ENCODE measurements around the gene COL8A2. TPM values are rescaled to one million over a fixed set of nuclear protein-coding genes. Genes with fewer than 3 reads are reported as not detected.
A peak's percentile ranks its signal among the peaks of the same experiment; 100 is the strongest.

Gene COL8A2
- total RNA-seq, 1 experiment from 2014 or later, result 1.2 TPM

DNA sequence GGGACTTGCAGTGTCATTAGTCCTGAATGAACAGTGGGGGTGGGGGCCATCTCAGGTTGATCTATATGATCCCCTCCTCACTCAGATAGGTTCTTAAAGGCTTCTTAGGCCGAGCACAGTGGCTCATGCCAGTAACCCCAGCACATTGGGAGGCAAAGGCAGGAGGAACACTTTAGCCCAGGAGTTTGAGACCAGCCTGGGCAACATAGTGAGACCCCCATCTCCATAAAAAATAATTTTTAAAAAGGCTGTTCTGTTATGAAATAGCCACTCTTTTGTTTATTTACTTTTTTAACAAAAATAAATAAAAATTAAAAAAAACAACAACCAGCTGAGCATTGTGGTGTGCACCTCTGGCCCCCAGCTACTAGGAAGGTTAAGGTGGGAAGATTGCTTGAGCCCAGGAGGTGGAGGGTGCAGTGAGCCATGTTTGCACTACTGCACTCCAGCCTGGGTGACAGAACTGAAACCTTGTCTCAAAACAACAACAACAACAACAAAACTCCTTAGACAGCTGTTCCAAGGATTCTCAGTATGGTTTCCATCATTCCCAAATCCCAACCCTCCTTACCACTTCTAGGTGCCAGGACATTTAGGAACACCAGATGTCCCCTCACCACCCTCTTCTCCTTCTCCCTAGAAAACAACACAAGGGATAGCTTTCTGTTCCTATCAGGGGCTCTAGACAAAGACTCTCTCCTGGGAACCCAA is 26.3 kb upstream of the COL8A2 start:
- no peak for DNase-seq (ENCODE audit: low read depth, low spot score)
- H3K27me3 ChIP-seq (ENCODE audit: control insufficient read depth, insufficient read depth, low read length), result no peaks in the 10 kb centered on the region
- TF ChIP-seq, protein P1, sequence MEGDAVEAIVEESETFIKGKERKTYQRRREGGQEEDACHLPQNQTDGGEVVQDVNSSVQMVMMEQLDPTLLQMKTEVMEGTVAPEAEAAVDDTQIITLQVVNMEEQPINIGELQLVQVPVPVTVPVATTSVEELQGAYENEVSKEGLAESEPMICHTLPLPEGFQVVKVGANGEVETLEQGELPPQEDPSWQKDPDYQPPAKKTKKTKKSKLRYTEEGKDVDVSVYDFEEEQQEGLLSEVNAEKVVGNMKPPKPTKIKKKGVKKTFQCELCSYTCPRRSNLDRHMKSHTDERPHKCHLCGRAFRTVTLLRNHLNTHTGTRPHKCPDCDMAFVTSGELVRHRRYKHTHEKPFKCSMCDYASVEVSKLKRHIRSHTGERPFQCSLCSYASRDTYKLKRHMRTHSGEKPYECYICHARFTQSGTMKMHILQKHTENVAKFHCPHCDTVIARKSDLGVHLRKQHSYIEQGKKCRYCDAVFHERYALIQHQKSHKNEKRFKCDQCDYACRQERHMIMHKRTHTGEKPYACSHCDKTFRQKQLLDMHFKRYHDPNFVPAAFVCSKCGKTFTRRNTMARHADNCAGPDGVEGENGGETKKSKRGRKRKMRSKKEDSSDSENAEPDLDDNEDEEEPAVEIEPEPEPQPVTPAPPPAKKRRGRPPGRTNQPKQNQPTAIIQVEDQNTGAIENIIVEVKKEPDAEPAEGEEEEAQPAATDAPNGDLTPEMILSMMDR (IDR thresholded peaks at IDR 0.05), result no peak
- TF ChIP-seq POLR2AphosphoS5 (IDR thresholded peaks at IDR 0.05; ENCODE audit: low read depth, low read length), result no peak; the same call in 1 of the 2 replicates
- TF ChIP-seq SIN3A (IDR thresholded peaks at IDR 0.05; ENCODE audit: borderline replicate concordance, insufficient read depth, low read depth, low read length), result no peak
- no peak for TF ChIP-seq TCF7L2 (IDR thresholded peaks at IDR 0.05; ENCODE audit: low read depth, low read length)
- TF ChIP-seq, protein P2, sequence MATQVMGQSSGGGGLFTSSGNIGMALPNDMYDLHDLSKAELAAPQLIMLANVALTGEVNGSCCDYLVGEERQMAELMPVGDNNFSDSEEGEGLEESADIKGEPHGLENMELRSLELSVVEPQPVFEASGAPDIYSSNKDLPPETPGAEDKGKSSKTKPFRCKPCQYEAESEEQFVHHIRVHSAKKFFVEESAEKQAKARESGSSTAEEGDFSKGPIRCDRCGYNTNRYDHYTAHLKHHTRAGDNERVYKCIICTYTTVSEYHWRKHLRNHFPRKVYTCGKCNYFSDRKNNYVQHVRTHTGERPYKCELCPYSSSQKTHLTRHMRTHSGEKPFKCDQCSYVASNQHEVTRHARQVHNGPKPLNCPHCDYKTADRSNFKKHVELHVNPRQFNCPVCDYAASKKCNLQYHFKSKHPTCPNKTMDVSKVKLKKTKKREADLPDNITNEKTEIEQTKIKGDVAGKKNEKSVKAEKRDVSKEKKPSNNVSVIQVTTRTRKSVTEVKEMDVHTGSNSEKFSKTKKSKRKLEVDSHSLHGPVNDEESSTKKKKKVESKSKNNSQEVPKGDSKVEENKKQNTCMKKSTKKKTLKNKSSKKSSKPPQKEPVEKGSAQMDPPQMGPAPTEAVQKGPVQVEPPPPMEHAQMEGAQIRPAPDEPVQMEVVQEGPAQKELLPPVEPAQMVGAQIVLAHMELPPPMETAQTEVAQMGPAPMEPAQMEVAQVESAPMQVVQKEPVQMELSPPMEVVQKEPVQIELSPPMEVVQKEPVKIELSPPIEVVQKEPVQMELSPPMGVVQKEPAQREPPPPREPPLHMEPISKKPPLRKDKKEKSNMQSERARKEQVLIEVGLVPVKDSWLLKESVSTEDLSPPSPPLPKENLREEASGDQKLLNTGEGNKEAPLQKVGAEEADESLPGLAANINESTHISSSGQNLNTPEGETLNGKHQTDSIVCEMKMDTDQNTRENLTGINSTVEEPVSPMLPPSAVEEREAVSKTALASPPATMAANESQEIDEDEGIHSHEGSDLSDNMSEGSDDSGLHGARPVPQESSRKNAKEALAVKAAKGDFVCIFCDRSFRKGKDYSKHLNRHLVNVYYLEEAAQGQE (IDR thresholded peaks at IDR 0.05; ENCODE audit: insufficient read depth in 1 of 2, low read depth in 2 of 2, low read length in 1 of 2), result no peak
- intact Hi-C loops (cut with micrococcal nuclease; ENCODE audit: unreplicated experiment) (loop anchor here (1.0 kb wide), 1 partner anchor 19 kb away; no protein-coding TSS in a partner anchor), in situ Hi-C loops (cut with HindIII; ENCODE audit: low pct_unique_long_range_greater_than_20kb, low sequenced_read_pairs) (no loop called here)
- ATAC-seq, result no peak
- BruUV-seq (replicated peaks), result no TSS peak
- ChIA-PET CTCF (interaction anchor here (2.6 kb wide), 1 partner anchor 37 kb away, joined by 29 read pairs; no protein-coding TSS in a partner anchor), POLR2A (interaction anchor here (0.5 kb wide), 1 partner anchor 1072 kb away, joined by 4 read pairs; no protein-coding TSS in a partner anchor)
- peak overlapping the region; percentile 98 for H3K27ac ChIP-seq (ENCODE audit: low read length)
- peaks cover 42% of the 10 kb centered on the region for H3K4me1 ChIP-seq (ENCODE audit: control insufficient read depth, insufficient read depth, low read length)
- H3K36me3 ChIP-seq (ENCODE audit: control insufficient read depth, insufficient read depth, low read length), result no peaks in the 10 kb centered on the region; the same call in 1 of the 2 replicates
- no peaks in the 10 kb centered on the region for H3K9me3 ChIP-seq (ENCODE audit: control insufficient read depth, insufficient read depth, low read depth, low read length)
- peak overlapping the region in 1 of 2 experiments; percentile 37; a peak in 2 of 4 replicates for H3K4me3 ChIP-seq (ENCODE audit: low read depth in 2 of 2, low read length in 2 of 2)

DNA sequence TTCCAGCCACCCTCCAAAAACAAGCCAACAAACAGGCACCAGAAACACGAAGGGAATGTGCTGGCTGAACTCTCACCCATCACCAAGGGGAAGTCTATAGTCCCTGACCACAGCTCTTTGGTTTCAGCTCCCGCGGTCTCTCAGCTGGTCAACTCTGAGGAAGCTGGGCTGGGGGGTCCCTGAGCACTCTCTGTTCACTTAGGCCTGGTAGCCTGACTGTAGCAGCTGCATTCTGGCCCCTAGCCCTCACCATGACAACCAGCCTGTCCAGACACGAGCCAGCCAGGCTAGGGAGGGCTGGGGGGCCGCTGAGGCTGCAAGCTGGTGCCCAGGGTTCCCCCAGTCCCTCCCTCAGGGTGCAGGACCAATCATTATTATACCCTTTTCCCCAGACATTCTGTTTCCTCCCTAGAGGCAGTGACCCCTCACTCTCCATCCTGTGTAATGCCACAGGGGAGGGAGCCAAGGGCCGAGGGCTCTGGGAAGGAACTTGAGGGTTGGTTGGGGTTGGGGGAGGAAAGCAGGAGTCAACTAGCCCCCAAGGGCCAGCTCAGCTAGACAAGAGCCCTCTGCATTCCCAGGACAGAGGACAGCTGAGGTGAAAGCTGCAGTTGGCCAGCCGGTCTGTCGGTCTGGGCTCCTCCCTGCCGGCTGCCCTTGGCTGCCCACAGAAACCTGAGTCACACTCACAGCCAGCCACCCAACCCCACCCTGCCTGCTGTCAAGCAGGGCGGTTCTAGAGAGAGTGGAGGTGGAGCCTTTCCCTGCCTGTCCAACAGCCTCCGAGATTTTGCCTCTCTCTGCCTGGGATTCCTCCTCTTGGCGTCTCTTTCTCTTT is 25.5 kb upstream of the COL8A2 start:
- Histone ChIP-seq H3K4me1 (ENCODE audit: control insufficient read depth, insufficient read depth, low read length) (peaks cover 42% of the 10 kb centered on the region), H3K36me3 (ENCODE audit: control insufficient read depth, insufficient read depth, low read length) (no peaks in the 10 kb centered on the region; the same call in 1 of the 2 replicates), H3K27ac (ENCODE audit: low read length) (peak overlapping the region; percentile 98), H3K9me3 (ENCODE audit: control insufficient read depth, insufficient read depth, low read depth, low read length) (no peaks in the 10 kb centered on the region), H3K27me3 (ENCODE audit: control insufficient read depth, insufficient read depth, low read length) (no peaks in the 10 kb centered on the region), H3K4me3 (ENCODE audit: low read depth in 2 of 2, low read length in 2 of 2) (peak overlapping the region; percentile 14 to 37)
- in situ Hi-C loops (cut with HindIII; ENCODE audit: low pct_unique_long_range_greater_than_20kb, low sequenced_read_pairs), result no loop called here
- BruUV-seq (replicated peaks), result no TSS peak
- TF ChIP-seq SIN3A (IDR thresholded peaks at IDR 0.05; ENCODE audit: borderline replicate concordance, insufficient read depth, low read depth, low read length) (no peak), POLR2AphosphoS5 (IDR thresholded peaks at IDR 0.05; ENCODE audit: low read depth, low read length) (peak; percentile 73; the same call in 1 of the 2 replicates), TCF7L2 (IDR thresholded peaks at IDR 0.05; ENCODE audit: low read depth, low read length) (no peak)
- TF ChIP-seq, protein P2 (IDR thresholded peaks at IDR 0.05; ENCODE audit: insufficient read depth in 1 of 2, low read depth in 2 of 2, low read length in 1 of 2), result no peak
- TF ChIP-seq, protein P1 (IDR thresholded peaks at IDR 0.05), result no peak
- DNase-seq (ENCODE audit: low read depth, low spot score), result peak; percentile 80
- peak; percentile 86 for ATAC-seq
- POLR2A ChIA-PET, result interaction anchor here (0.5 to 1.9 kb wide), 8 partner anchors 14 to 1071 kb away, joined by 3 to 12 read pairs (median 4); no protein-coding TSS in a partner anchor
- intact Hi-C loops (cut with micrococcal nuclease; ENCODE audit: unreplicated experiment), result loop anchor here (1.0 kb wide), 1 partner anchor 20 kb away; no protein-coding TSS in a partner anchor
- CTCF ChIA-PET, result interaction anchor here (0.7 to 2.6 kb wide), 9 partner anchors 9 to 298 kb away, joined by 3 to 29 read pairs (median 3); partner anchors contain the start of gene SH3D21

All from Panc1 (cell line).